H1 (cell line): Measurements from ENCODE around the gene IL1A. TPM values are rescaled to one million over a fixed set of nuclear protein-coding genes. Genes with fewer than 3 reads are reported as not detected.

Experiments used
- CTCF ChIA-PET: fragments of 300-600 bp; sonication (Branson Sonifier 250); formaldehyde crosslinking; loops from one replicate; lab custom pipeline; 2021; ENCODE audit not compliant: partially characterized antibody; lab: Charles Lee
- POLR2A ChIA-PET: fragments of 300-600 bp; sonication (Branson Sonifier 250); formaldehyde crosslinking; loops from one replicate; lab custom pipeline; 2021; ENCODE audit warnings: inconsistent platforms; ENCODE audit not compliant: partially characterized antibody; lab: Charles Lee
- DNase-seq, 2 experiments: peaks; one replicate each; pipeline versions ENCODE4 v3.0.0 to v3.0.0-alpha.2; 2010 to 2022; ENCODE audit warnings: low spot score in 2 of 2, low read depth in 1 of 2, mixed read lengths in 1 of 2
- FAIRE-seq: peaks from 2 replicates; lab custom pipeline; 2011; peaks lifted over from hg19 to GRCh38; lab: Jason Lieb, UNC
- H2AFZ ChIP-seq: 2 replicates; pipeline ENCODE4 v1.8.1; 2012; ENCODE audit warnings: low read length, inconsistent platforms
- H2AK5ac ChIP-seq: 2 replicates; pipeline ENCODE4 v1.6.1; 2013; ENCODE audit warnings: low read depth, low read length
- H2BK120ac ChIP-seq: replicated peaks from 2 replicates; pipeline ENCODE3; 2013; ENCODE audit warnings: low read depth, low read length, inconsistent platforms
- H2BK12ac ChIP-seq: 2 replicates; pipeline ENCODE4 v1.6.1; 2013; ENCODE audit warnings: low read depth, low read length
- H2BK15ac ChIP-seq: 2 replicates; pipeline ENCODE4 v1.6.1; 2013; ENCODE audit warnings: low read length
- H2BK20ac ChIP-seq: 2 replicates; pipeline ENCODE4 v1.6.1; 2013; ENCODE audit warnings: low read length
- H2BK5ac ChIP-seq: 2 replicates; pipeline ENCODE4 v1.6.1; 2013; ENCODE audit warnings: low read depth, low read length
- H3K14ac ChIP-seq: 2 replicates; pipeline ENCODE4 v1.6.1; 2013; ENCODE audit warnings: inconsistent platforms; ENCODE audit not compliant: insufficient read length
- H3K18ac ChIP-seq: 2 replicates; pipeline ENCODE4 v1.6.1; 2013; ENCODE audit warnings: low read length; ENCODE audit errors: extremely low read depth
- H3K23ac ChIP-seq: 2 replicates; pipeline ENCODE4 v1.6.1; 2013; ENCODE audit warnings: inconsistent platforms; ENCODE audit not compliant: insufficient read length
- H3K23me2 ChIP-seq: 2 replicates; pipeline ENCODE4 v1.6.1; 2013; ENCODE audit warnings: low read depth, low read length
- H3K27ac ChIP-seq: 2 replicates; pipeline ENCODE4 v1.6.1; 2011; ENCODE audit warnings: low read depth, low read length, inconsistent platforms
- H3K27me3 ChIP-seq, 4 experiments: replicated peaks in 1 of 4; 1 replicate in 1 of 4; 2 replicates in 3 of 4; pipeline versions ENCODE4 v1.6.1 to v1.8.1; 2011 to 2013; ENCODE audit warnings: low read length in 3 of 4, mild to moderate bottlenecking in 3 of 4, inconsistent platforms in 2 of 4, mixed read lengths in 2 of 4, moderate library complexity in 1 of 4; ENCODE audit not compliant: control insufficient read depth in 3 of 4, insufficient read depth in 3 of 4; ENCODE audit errors: extremely low read depth in 1 of 4
- H3K36me3 ChIP-seq, 4 experiments: 2 replicates each; pipeline versions ENCODE4 v1.6.1 to v1.8.1; 2011 to 2013; ENCODE audit warnings: mild to moderate bottlenecking in 4 of 4, low read length in 3 of 4, moderate library complexity in 2 of 4, control low read depth in 1 of 4, inconsistent platforms in 1 of 4; ENCODE audit not compliant: insufficient read depth in 4 of 4, control insufficient read depth in 2 of 4
- H3K4ac ChIP-seq: replicated peaks from 2 replicates; pipeline ENCODE3; 2013; ENCODE audit warnings: low read length, low read depth, mixed read lengths, inconsistent platforms; ENCODE audit not compliant: insufficient read length
- H3K4me1 ChIP-seq, 4 experiments: replicated peaks in 1 of 4; 1 replicate in 1 of 4; 2 replicates in 3 of 4; pipeline versions ENCODE4 v1.6.1 to v1.8.1; 2011 to 2013; ENCODE audit warnings: low read length in 3 of 4, inconsistent platforms in 2 of 4, mixed read lengths in 1 of 4; ENCODE audit not compliant: insufficient read depth in 4 of 4, control insufficient read depth in 3 of 4
- H3K4me2 ChIP-seq, 2 experiments: 2 replicates each; pipeline versions ENCODE4 v1.6.1 to v1.8.1; 2011 to 2013; ENCODE audit warnings: low read depth in 2 of 2, low read length in 2 of 2, control low read depth in 1 of 2, inconsistent platforms in 1 of 2, mild to moderate bottlenecking in 1 of 2; ENCODE audit not compliant: insufficient read depth in 1 of 2
- H3K4me3 ChIP-seq, 4 experiments: fragments of 200-600, 300-600 bp in 1 of 4; sonication (generic), shearing (Covaris generic), sonication (Bioruptor Twin) in 1 of 4; 2 replicates each; pipeline versions ENCODE4 v1.5.1 to v1.8.1; 2011 to 2016; ENCODE audit warnings: low read length in 4 of 4, low read depth in 3 of 4, control low read depth in 2 of 4, inconsistent platforms in 2 of 4, mild to moderate bottlenecking in 2 of 4, mixed read lengths in 1 of 4, moderate library complexity in 1 of 4; ENCODE audit not compliant: insufficient read depth in 2 of 4; ENCODE audit errors: extremely low read depth in 1 of 4
- H3K56ac ChIP-seq: replicated peaks from 2 replicates; pipeline ENCODE3; 2013; ENCODE audit warnings: low read depth, mild to moderate bottlenecking, mixed read lengths, low read length, inconsistent platforms; ENCODE audit not compliant: insufficient read length
- H3K79me1 ChIP-seq: 2 replicates; pipeline ENCODE4 v1.6.1; 2013; ENCODE audit warnings: low read depth, low read length, control low read depth
- H3K79me2 ChIP-seq, 2 experiments: 2 replicates each; pipeline versions ENCODE4 v1.6.1 to v1.8.1; 2012 to 2013; ENCODE audit warnings: low read length in 2 of 2, mild to moderate bottlenecking in 2 of 2, inconsistent platforms in 1 of 2; ENCODE audit not compliant: insufficient read depth in 2 of 2, control insufficient read depth in 1 of 2
- H3K9ac ChIP-seq, 4 experiments: replicated peaks in 1 of 4; 1 replicate in 1 of 4; 2 replicates in 3 of 4; pipeline versions ENCODE4 v1.6.1 to v1.8.1; 2011 to 2013; ENCODE audit warnings: low read depth in 3 of 4, low read length in 3 of 4, control low read depth in 2 of 4, mild to moderate bottlenecking in 2 of 4, moderate library complexity in 2 of 4, inconsistent platforms in 1 of 4; ENCODE audit errors: extremely low read depth in 1 of 4
- H3K9me3 ChIP-seq, 2 experiments: 2 replicates each; pipeline versions ENCODE4 v1.6.1 to v1.8.1; 2012 to 2013; ENCODE audit warnings: mild to moderate bottlenecking in 2 of 2, moderate library complexity in 2 of 2, control low read depth in 1 of 2, inconsistent platforms in 1 of 2, low read depth in 1 of 2, low read length in 1 of 2, mixed read lengths in 1 of 2; ENCODE audit not compliant: insufficient read depth in 2 of 2
- H4K20me1 ChIP-seq, 2 experiments: replicated peaks in 1 of 2; 2 replicates each; pipeline versions ENCODE3 to v1.8.1; 2011 to 2013; ENCODE audit warnings: inconsistent platforms in 2 of 2, low read length in 2 of 2, mild to moderate bottlenecking in 1 of 2; ENCODE audit not compliant: insufficient read depth in 2 of 2, control insufficient read depth in 1 of 2
- H4K5ac ChIP-seq: 2 replicates; pipeline ENCODE4 v1.6.1; 2013; ENCODE audit warnings: low read length, low read depth, mixed read lengths, inconsistent platforms; ENCODE audit not compliant: insufficient read length
- H4K8ac ChIP-seq: 2 replicates; pipeline ENCODE4 v1.8.0; 2013; ENCODE audit warnings: mild to moderate bottlenecking, moderate library complexity, low read length, inconsistent platforms; ENCODE audit not compliant: insufficient read depth; ENCODE audit errors: extremely low read depth
- H4K91ac ChIP-seq: replicated peaks from 2 replicates; pipeline ENCODE3; 2013; ENCODE audit warnings: low read length, mixed read lengths, inconsistent platforms; ENCODE audit not compliant: insufficient read length
- ASH2L ChIP-seq: fragments of 200-600, 300-600 bp; sonication (generic); IDR thresholded peaks from one replicate; pipeline ENCODE4 v1.7.1; 2017; ENCODE audit warnings: low read length
- CBX5 ChIP-seq: fragments of 300-800, 300-1000 bp; sonication (generic); IDR thresholded peaks from 2 replicates; pipeline ENCODE4 v1.7.1; 2016; ENCODE audit warnings: antibody characterized with exemption, low read length, low read depth
- CTBP2 ChIP-seq: IDR thresholded peaks from 2 replicates; pipeline ENCODE4 v1.7.0; 2011; ENCODE audit warnings: borderline replicate concordance, mild to moderate bottlenecking, moderate library complexity, mixed read lengths, low read length; ENCODE audit not compliant: insufficient read depth, insufficient read length
- JUND ChIP-seq: IDR thresholded peaks from 2 replicates; pipeline ENCODE4 v1.6.1; 2011; ENCODE audit warnings: mild to moderate bottlenecking, improper control_type of control experiment, low read length
- RAD21 ChIP-seq, 2 experiments: IDR thresholded peaks in 1 of 2; conservative IDR thresholded peaks in 1 of 2; 2 replicates each; pipeline ENCODE4 v1.6.1; 2011; ENCODE audit warnings: low read depth in 2 of 2, low read length in 2 of 2, improper control_type of control experiment in 1 of 2, inconsistent platforms in 1 of 2, mild to moderate bottlenecking in 1 of 2, moderate library complexity in 1 of 2
- RBBP5 ChIP-seq: IDR thresholded peaks from 2 replicates; pipeline ENCODE4 v1.7.1; 2012; ENCODE audit warnings: low read depth, mild to moderate bottlenecking, inconsistent platforms, low read length, moderate library complexity, borderline replicate concordance
- SAP30 ChIP-seq: fragments of 300-600 bp; sonication (generic); IDR thresholded peaks from 2 replicates; pipeline ENCODE4 v1.7.1; 2012; ENCODE audit warnings: low read length, moderate library complexity, mild to moderate bottlenecking, inconsistent platforms; ENCODE audit not compliant: insufficient read depth, insufficient replicate concordance
- SP1 ChIP-seq: IDR thresholded peaks from 2 replicates; pipeline ENCODE4 v1.6.1; 2011; ENCODE audit warnings: low read depth, low read length
- SUZ12 ChIP-seq: fragments of 200-600 bp; sonication (generic); IDR thresholded peaks from 2 replicates; pipeline ENCODE4 v1.6.1; 2012; ENCODE audit warnings: mild to moderate bottlenecking, inconsistent platforms, low read length, moderate library complexity, mixed read lengths
- TAF7 ChIP-seq: optimal IDR thresholded peaks from 2 replicates; pipeline ENCODE3; 2011; ENCODE audit warnings: low read depth, mild to moderate bottlenecking, inconsistent platforms, low read length, moderate library complexity, borderline replicate concordance
- TBP ChIP-seq: IDR thresholded peaks from 2 replicates; pipeline ENCODE4 v1.6.1; 2011; ENCODE audit warnings: low read depth, low read length, improper control_type of control experiment
- YY1 ChIP-seq: IDR thresholded peaks from 2 replicates; pipeline ENCODE4 v1.6.1; 2011; ENCODE audit warnings: low read depth, mild to moderate bottlenecking, low read length
- polyA plus RNA-seq, 7 experiments: library from polyadenylated mRNA; depleted of rRNA in 3 of 7; stranded (reverse) in 5 of 7; unstranded in 2 of 7; fragments of >200 nt in 5 of 7; fragments of 200-250 nt in 2 of 7; gene quantifications; 1 replicate in 5 of 7; 2 replicates in 1 of 7; 4 replicates in 1 of 7; pipeline versions ENCODE4 v1.2.1 to v1.2.3, GENCODE V29; 2011 to 2013; ENCODE audit warnings: missing spikeins in 2 of 7, mixed read lengths in 2 of 7
- total RNA-seq: library from RNA; stranded (reverse); fragmentation: NEBNext Ultra II Directional; extraction: Animal tissue kit (Norgen Biotek cat#: 25700); gene quantifications from 2 replicates; pipeline ENCODE4 v1.2.1, GENCODE V29; 2021
- TF ChIP-seq, protein P1 (sequence below): IDR thresholded peaks from 2 replicates; pipeline ENCODE4 v1.6.1; 2012; ENCODE audit warnings: inconsistent platforms
- TF ChIP-seq, protein P2 (sequence below): IDR thresholded peaks from 2 replicates; pipeline ENCODE4 v1.6.1; 2011; ENCODE audit warnings: low read depth, mild to moderate bottlenecking, low read length; ENCODE audit not compliant: insufficient read depth

The IL1A gene
- total and polyA plus RNA-seq, 2 of the 8 experiments (the other 6 are each of a cell fraction or from before 2014, with no cell fraction given) = 0.32 to 0.74 TPM

DNA sequence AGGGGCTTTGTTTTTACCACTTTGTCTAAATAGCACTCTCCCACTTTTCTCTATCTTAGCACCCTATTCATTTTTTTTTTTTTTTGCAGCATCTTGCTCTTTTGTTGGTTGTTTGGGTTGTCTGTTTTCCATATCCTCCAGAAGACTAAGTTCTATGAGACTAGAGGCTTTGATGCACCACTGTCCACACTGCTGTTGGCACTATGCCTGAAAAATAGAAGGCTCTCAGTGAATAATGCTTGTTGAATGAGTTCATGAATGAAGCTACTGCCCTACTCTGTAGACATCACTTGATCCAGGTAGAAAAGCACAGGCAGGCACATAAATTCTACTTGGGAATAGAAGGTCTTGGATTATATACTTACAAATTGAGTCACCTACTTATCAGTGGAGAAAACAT, 7.3 kb downstream of the IL1A start:
- Histone ChIP-seq H4K20me1 (no peaks in the 10 kb centered on the region), H3K36me3 (no peaks in the 10 kb centered on the region), H3K9me3 (no peaks in the 10 kb centered on the region), H3K23me2 (no peaks in the 10 kb centered on the region; the same call in 1 of the 2 replicates), H3K23ac (no peak overlapping the region), H4K8ac (no peak overlapping the region), H3K14ac (no peak overlapping the region), H2BK20ac (no peak overlapping the region), H2BK12ac (no peak overlapping the region), H3K27me3 (no peaks in the 10 kb centered on the region), H3K79me2 (no peaks in the 10 kb centered on the region), H2BK120ac (no peak overlapping the region), H2BK5ac (no peak overlapping the region), H3K9ac (no peak overlapping the region), H3K56ac (no peak overlapping the region), H2BK15ac (no peak overlapping the region), H4K5ac (no peak overlapping the region), H2AFZ (no peak overlapping the region), H3K4ac (no peak overlapping the region), H3K4me3 (no peak overlapping the region), H2AK5ac (no peak overlapping the region), H3K4me2 (no peak overlapping the region), H3K79me1 (no peaks in the 10 kb centered on the region), H3K27ac (no peak overlapping the region), H3K4me1 (no peaks in the 10 kb centered on the region), H3K18ac (no peak overlapping the region), H4K91ac (no peak overlapping the region)
- ChIA-PET CTCF (interaction anchor here (1.0 kb wide), 1 partner anchor 28 kb away, joined by 3 read pairs; no protein-coding TSS in a partner anchor), POLR2A (interaction anchor here (0.7 kb wide), 1 partner anchor 247 kb away, joined by 3 read pairs; no protein-coding TSS in a partner anchor)
- no peak for DNase-seq
- FAIRE-seq = no peak
- TF ChIP-seq ASH2L = no peak
- TF ChIP-seq, protein P1, sequence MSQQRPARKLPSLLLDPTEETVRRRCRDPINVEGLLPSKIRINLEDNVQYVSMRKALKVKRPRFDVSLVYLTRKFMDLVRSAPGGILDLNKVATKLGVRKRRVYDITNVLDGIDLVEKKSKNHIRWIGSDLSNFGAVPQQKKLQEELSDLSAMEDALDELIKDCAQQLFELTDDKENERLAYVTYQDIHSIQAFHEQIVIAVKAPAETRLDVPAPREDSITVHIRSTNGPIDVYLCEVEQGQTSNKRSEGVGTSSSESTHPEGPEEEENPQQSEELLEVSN = no peak
- TF ChIP-seq, protein P2, sequence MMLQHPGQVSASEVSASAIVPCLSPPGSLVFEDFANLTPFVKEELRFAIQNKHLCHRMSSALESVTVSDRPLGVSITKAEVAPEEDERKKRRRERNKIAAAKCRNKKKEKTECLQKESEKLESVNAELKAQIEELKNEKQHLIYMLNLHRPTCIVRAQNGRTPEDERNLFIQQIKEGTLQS = no peak
- no peak for TF ChIP-seq YY1
- no peak for TF ChIP-seq TBP
- TF ChIP-seq SP1 = no peak
- TF ChIP-seq TAF7 = no peak
- no peak for TF ChIP-seq SAP30
- no peak for TF ChIP-seq CBX5
- TF ChIP-seq SUZ12 = no peak
- TF ChIP-seq JUND = no peak
- no peak for TF ChIP-seq CTBP2
- TF ChIP-seq RAD21 (IDR thresholded peaks at IDR 0.05 in 1 of 2, conservative IDR thresholded peaks at IDR 0.05 in 1 of 2; ENCODE audit: low read depth in 2 of 2, low read length in 2 of 2) = no peak
- no peak for TF ChIP-seq RBBP5
